DMS53 (cell line): ENCODE results near the gene FOLH1.
"Not testable (repeated sequence)": the region's sequence is repeated elsewhere in the genome, so short reads cannot be mapped to it uniquely, and the experiment has no call there.

Source experiments
- DNase-seq: peaks from one replicate; lab custom pipeline; 2025; lab: John Stamatoyannopoulos, UW

The FOLH1 gene

GRCh38 chr11:49177936-49178335, 30.5 kb downstream of the FOLH1 start:
- peak; percentile 92 for DNase-seq

GRCh38 chr11:49175378-49175777, 33.0 kb downstream of the FOLH1 start:
- DNase-seq: peak; percentile 36

GRCh38 chr11:49174691-49175366, 33.6 kb downstream of the FOLH1 start:
- DNase-seq: peak; percentile 36

- peak; percentile 21 for DNase-seq
Observed at GRCh38 chr11:49171613-49172012, 36.8 kb downstream of the FOLH1 start.

- DNase-seq: peak; percentile 49
Observed at GRCh38 chr11:49169579-49169978, 38.8 kb downstream of the FOLH1 start.

GRCh38 chr11:49168992-49169391, 39.4 kb downstream of the FOLH1 start:
- not testable (repeated sequence) for DNase-seq

DNA sequence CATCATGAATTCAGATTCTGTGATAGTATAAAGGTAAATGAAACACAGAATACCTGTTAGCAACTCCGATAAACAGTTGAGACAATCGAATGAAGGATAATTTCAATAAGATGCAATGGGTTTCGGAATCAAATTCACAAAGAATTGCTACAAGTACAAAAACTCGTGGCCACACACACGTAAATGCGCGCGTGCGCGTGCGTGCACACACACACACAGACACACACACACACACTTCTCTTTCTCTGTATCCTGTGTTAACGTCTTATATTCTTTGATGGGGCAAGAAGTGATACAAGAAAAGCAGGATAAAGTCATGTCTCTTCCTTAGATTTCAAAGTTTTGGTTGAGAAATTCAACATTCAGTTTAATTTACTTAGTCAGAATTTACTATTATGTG, 57.2 kb downstream of the FOLH1 start:
- no peak for DNase-seq

GRCh38 chr11:49102356-49102755, 106.0 kb downstream of the FOLH1 start:
- not testable (repeated sequence) for DNase-seq
